AG09309 (cell line): ENCODE measurements around the gene VAPA.
"Not testable (repeated sequence)": the region's sequence is repeated elsewhere in the genome, so short reads cannot be mapped to it uniquely, and the experiment has no call there.

ENCODE experiments used
- DNase-seq: peaks from one replicate; pipeline ENCODE4 v3.0.0-alpha.2; 2010; ENCODE audit warnings: low read depth
- H3K4me3 ChIP-seq: 2 replicates; pipeline ENCODE4 v1.5.1; 2011; ENCODE audit warnings: mild to moderate bottlenecking, low read depth, low read length, moderate library complexity; ENCODE audit not compliant: control insufficient read depth
- CTCF ChIP-seq: IDR thresholded peaks from 2 replicates; pipeline ENCODE4 v1.5.1; 2011; ENCODE audit warnings: mild to moderate bottlenecking, low read depth, low read length, inconsistent platforms; ENCODE audit not compliant: insufficient read depth, control insufficient read depth; ENCODE audit errors: missing control alignments

Gene VAPA

GRCh38 chr18:9905401-9905922 is 8.4 kb upstream of the VAPA start:
- H3K4me3 ChIP-seq = no peak overlapping the region
- no peak for TF ChIP-seq CTCF
- DNase-seq = no peak

GRCh38 chr18:9906481-9906880 is 7.3 kb upstream of the VAPA start:
- TF ChIP-seq CTCF = no peak
- H3K4me3 ChIP-seq = no peak overlapping the region
- no peak for DNase-seq

GRCh38 chr18:9907867-9908266 is 5.9 kb upstream of the VAPA start:
- TF ChIP-seq CTCF = no peak
- no peak overlapping the region for H3K4me3 ChIP-seq
- no peak for DNase-seq

- no peak for DNase-seq
These were observed 3.7 kb upstream of the VAPA start for GRCh38 chr18:9910071-9910470.

GRCh38 chr18:9910661-9911060 is 3.2 kb upstream of the VAPA start:
- no peak for DNase-seq
- H3K4me3 ChIP-seq = no peak overlapping the region
- no peak for TF ChIP-seq CTCF

More at GRCh38 chr18:9910071-9910470, 3.7 kb upstream of the VAPA start:
- no peak overlapping the region for H3K4me3 ChIP-seq
- no peak for TF ChIP-seq CTCF

- no peak for DNase-seq
- no peak for TF ChIP-seq CTCF
- H3K4me3 ChIP-seq = no peak overlapping the region
These were observed 2.6 kb upstream of the VAPA start for GRCh38 chr18:9911226-9911625.

GRCh38 chr18:9912285-9912684 is 1.5 kb upstream of the VAPA start:
- H3K4me3 ChIP-seq = not testable (repeated sequence)

GRCh38 chr18:9913151-9913525 is 678 bp upstream of the VAPA start:
- no peak for TF ChIP-seq CTCF
- no peak for DNase-seq
- peak overlapping the region; percentile 91 for H3K4me3 ChIP-seq

More at GRCh38 chr18:9912285-9912684, 1.5 kb upstream of the VAPA start:
- DNase-seq = not testable (repeated sequence)
